ENCODE measurements around the gene INPP5D.
A peak's percentile ranks its signal among the peaks of the same experiment; 100 is the strongest.
"Not testable (repeated sequence)": the region's sequence is repeated elsewhere in the genome, so short reads cannot be mapped to it uniquely, and the experiment has no call there.

Gene INPP5D

GRCh38 chr2:233147136-233147828 is 87.1 kb downstream of the INPP5D start:
- DNase-seq = no peak

GRCh38 chr2:233147829-233148167 is 87.7 kb downstream of the INPP5D start:
- DNase-seq = no peak

DNA sequence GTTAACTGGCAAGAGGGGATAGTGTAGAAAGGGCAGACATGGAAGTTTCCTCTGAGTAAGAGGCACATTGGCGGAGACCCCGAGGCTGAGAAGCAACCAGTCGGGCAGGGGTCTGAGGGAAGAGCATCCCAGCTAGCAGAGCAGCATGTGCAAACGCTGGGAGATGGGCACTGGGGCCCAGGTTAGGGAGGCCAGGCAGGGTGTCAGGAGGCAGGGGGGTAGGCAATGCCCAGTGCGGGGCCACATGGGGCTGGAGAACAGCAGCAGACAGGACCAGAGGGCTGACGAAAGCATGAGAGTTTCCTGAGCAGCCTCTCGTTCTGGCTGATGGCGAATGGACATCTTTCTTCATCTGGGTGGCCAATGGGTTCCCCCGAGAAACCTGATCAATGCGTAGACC is 88.2 kb downstream of the INPP5D start:
- DNase-seq = no peak

DNA sequence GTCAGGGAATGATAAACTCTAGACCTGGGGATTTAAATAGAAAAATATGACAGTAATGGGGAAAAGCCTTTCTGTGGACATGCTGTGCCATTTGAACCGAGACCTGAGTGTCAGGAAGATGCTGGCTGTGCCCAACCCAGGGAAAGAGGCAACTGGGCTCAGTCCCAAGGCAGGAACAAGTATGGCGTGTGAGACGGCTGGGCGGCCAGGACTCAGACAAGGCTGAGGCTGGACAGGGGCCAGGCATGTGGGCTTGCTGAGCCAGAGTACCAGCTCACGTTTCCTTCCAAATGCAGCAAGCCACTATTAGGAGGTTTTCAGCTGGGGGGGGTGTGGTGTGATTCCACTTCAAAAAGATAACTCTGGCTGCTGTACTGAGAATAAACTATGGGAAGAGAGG is 92.4 kb downstream of the INPP5D start:
- DNase-seq = no peak

GRCh38 chr2:233153146-233153798 is 93.1 kb downstream of the INPP5D start:
- no peak for DNase-seq

DNA sequence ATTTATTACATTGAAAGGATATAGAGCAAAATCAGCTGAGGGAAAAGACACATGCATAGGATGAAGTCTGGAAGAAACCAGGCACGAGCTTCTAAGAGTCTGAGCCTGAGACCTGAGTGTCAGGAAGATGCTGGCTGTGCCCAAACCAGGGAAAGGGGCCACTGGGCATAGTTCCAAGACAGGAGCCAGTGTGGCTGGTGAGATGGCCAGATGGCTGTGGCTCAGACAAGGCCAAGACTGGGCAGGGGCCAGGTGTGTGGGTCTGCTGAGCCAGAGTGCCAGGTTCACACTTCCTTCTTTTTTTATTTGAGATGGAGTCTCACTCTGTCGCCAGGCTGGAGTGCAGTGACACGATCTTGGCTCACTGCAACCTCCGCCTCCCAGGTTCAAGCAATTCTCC is 95.9 kb downstream of the INPP5D start:
- DNase-seq = no peak

- DNase-seq = not testable (repeated sequence)
Measured at GRCh38 chr2:233156461-233156860, 96.3 kb downstream of the INPP5D start.

DNA sequence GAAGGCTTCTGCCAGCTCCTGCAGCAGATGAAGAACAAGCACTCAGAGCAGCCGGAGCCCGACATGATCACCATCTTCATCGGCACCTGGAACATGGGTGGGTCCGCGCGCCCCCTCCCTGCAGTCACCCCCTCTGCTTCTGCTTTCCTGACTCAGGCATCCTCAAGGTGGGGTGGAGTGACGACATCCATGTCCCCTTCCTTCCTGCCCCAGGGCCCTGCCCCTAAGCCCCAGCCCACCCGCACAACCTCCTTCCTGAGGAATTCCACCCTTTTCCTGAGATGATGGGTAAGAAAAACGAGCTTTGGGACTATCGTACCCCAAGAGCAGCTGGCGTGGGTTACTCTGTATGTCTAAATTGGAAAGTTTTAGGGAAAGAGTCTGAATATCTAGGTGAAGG is 101.6 kb downstream of the INPP5D start:
- no peak for DNase-seq

DNA sequence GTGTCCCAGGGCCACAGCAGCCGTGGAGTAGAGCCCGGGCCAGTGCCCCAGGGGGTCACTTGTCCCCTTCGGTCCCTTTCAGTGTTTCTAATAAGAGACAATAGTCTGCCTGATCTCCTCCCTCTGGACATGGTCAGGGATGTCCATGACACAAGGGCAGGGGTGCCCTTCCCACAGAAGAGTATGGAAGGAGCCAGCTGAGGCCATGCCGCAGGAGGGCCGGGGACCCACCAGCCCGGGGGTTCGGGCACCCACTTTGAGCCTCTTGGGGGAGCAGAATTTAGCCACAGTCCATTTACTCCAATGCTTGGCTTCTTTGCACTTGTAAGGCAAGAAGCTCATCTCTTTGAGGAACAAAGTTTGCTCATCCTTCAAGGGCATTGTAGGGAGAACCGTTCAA is 102.6 kb downstream of the INPP5D start:
- no peak for DNase-seq

- DNase-seq = peak; percentile 35
Measured at GRCh38 chr2:233163486-233164103, 103.5 kb downstream of the INPP5D start.

DNA sequence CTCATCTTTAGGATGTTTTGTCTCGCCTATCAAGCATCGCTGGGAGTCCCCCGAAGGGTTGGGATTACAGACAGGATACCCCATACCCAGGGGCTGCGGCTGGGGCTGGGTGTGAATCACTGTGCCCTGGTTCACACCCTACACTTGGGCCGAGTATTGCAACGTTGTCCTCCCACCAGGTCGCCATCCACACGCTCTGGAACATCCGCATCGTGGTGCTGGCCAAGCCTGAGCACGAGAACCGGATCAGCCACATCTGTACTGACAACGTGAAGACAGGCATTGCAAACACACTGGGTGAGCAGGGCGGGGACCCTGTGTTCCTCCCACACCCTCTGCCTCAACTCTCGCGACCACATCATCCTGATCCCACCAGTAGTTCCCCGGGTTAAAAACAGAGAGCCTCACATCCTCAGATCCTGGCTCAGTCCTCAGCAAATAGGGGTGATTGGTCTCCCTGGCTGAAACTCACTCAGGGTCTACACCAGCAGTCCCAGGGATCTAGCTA is 104.0 kb downstream of the INPP5D start:
- DNase-seq = no peak

DNA sequence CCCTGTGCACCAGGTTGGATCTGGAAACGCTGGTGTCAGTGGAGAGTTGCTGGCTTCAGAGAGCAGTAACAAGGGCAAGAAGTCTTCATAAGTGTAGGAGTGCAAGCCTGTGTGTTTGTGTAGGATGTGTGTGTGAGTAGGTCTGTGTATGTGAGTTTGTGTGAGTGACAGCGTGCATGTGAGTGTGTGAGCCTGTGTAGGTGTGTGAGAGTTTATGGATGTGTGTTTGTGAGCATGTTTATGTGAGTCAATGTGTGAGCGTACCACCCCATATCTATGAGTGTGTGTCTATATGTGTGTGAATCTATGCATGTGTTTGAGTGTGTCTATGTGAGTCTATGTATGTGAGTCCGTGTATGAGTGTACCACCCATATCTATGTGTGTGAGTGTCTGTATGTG is 104.8 kb downstream of the INPP5D start:
- DNase-seq = no peak

GRCh38 chr2:233165543-233165894 is 105.4 kb downstream of the INPP5D start:
- no peak for DNase-seq

DNA sequence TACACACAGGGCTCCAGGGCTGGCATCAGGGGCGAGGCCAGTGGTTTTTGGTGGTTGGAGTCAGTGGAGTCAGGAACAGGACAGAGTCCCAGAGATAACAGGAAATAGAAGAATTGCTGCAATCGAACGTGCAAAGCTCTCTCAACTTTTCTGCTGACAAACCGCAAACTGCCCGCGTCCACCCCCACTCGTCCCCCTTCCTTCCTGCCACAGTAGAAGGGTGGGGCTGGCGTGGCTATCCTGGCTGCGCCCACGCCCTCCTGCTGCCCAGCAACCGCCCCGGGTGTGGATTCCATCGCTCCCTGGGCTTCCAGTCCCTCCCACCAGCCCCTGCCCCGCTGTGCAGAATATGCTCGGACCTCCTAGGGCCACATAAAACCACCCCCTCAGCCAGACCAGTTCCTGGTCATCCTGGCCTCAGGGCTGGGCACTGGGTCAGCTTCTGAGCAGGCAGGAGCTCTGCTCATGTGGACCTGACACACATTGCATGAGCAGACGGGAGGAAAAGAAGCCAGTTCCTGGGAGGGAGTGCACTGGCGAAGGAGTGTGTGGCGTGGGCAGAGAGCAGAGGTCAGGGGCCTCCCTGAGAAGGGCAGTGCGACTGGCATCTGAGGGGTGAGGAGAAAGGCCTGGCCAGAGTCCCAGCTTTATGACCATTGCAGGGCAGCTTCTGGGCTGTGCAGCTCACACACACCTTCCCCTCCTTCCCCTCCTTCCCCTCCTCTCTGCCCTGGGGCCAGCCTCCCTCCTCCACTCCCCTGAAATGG is 105.9 kb downstream of the INPP5D start:
- no peak for DNase-seq

GRCh38 chr2:233168445-233168844 is 108.3 kb downstream of the INPP5D start:
- DNase-seq = no peak

- DNase-seq = no peak
Measured at GRCh38 chr2:233168919-233169318, 108.8 kb downstream of the INPP5D start.

DNA sequence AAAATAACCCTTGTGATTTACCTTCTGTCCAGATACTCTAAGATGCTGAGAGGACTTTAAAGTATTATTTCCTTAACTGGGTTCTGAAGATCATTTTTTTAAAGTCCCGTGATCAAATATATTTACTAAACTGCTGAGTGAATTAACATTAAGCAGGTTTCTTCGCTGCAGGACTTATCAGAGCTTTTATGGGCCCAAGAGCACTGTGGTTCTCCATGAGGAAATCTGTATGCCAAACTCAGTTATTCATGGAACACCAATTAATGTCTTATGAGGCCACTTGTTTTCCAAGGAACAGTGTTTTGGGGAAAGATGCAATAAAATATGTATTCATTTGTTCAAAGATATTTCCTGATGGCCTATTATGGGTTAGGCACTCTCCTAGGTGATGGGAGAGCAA is 111.2 kb downstream of the INPP5D start:
- no peak for DNase-seq

DNA sequence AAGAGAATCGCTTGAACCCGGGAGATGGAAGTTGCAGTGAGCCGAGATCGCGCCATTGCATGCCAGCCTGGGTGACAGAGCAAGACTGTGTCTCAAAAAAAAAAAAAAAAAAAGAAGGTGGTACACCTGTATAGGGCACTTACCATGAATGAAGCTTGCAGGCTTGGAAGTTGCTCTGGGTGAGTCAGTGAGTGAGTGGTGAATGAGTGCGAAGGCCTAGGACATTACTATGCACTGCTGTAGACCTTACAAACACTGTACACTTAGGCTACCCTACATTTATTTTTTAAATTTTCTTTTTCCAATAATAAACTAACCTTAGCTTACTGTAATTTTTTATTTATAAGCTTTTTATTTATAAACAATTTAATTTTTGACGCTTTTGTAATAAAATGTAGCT is 113.0 kb downstream of the INPP5D start:
- no peak for DNase-seq

- DNase-seq = no peak
Measured at GRCh38 chr2:233174137-233174536, 114.0 kb downstream of the INPP5D start.

GRCh38 chr2:233178994-233179847 is 119.1 kb downstream of the INPP5D start:
- no peak for DNase-seq

GRCh38 chr2:233179848-233180366 is 119.8 kb downstream of the INPP5D start:
- DNase-seq = no peak

DNA sequence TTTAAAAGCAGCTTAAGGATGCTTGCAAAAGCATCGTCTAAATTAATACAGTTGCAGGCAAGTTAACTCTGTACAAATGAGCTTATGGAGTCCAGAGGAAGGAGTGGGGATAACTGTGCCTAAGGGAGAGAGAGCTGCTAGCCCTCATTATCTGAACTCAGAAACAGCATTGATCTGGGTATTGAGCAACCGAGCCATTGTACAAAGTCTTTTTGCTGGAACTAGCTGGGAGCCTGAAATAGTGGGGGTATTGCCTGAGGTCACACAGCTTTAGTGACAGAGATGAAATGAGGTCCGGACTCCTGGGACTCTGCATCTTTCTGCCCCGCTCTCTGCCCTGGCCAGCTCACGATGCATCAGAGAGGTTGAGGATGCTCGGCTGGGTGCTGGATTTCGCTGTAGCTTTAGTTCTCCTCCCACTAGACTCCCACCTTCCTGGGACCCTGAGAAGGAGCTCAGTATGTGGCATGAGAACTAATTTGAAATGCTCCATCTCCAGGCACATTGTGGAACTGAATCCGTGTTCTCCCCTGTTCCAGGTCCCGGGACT is 123.8 kb downstream of the INPP5D start:
- peak; percentile 14 for DNase-seq
